Measurements from ENCODE around the gene TMEM247.

TMEM247 gene

DNA sequence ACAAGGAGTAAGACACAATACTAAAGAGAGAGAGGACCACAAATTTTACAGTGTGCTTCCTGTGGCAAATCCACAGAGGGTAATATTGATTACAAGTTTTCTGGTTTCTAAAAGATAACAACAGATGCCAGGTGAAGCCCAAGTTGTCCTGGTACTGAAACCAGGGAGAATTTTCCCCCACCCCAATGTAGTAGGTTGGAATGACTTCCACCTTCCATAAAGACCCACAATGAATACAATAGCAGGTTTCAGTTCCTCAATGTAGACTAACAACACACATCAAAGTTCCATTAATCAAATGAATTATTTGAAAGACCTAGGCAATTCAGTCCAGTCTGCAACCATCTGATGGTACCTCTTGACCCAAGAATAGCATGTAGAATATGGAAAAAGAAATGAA is 44.0 kb upstream of the TMEM247 start:
- TF ChIP-seq, protein P1, sequence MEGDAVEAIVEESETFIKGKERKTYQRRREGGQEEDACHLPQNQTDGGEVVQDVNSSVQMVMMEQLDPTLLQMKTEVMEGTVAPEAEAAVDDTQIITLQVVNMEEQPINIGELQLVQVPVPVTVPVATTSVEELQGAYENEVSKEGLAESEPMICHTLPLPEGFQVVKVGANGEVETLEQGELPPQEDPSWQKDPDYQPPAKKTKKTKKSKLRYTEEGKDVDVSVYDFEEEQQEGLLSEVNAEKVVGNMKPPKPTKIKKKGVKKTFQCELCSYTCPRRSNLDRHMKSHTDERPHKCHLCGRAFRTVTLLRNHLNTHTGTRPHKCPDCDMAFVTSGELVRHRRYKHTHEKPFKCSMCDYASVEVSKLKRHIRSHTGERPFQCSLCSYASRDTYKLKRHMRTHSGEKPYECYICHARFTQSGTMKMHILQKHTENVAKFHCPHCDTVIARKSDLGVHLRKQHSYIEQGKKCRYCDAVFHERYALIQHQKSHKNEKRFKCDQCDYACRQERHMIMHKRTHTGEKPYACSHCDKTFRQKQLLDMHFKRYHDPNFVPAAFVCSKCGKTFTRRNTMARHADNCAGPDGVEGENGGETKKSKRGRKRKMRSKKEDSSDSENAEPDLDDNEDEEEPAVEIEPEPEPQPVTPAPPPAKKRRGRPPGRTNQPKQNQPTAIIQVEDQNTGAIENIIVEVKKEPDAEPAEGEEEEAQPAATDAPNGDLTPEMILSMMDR (IDR thresholded peaks at IDR 0.05; ENCODE audit: low read depth, low read length) = no peak
- Histone ChIP-seq H3K9me3 (ENCODE audit: severe bottlenecking) (no peaks in the 10 kb centered on the region), H3K27ac (no peak overlapping the region), H3K27me3 (ENCODE audit: insufficient read depth, low read depth, severe bottlenecking) (no peaks in the 10 kb centered on the region), H3K36me3 (no peaks in the 10 kb centered on the region), H3K4me3 (ENCODE audit: low read depth, low read length) (no peak overlapping the region)
- no peak for DNase-seq

DNA sequence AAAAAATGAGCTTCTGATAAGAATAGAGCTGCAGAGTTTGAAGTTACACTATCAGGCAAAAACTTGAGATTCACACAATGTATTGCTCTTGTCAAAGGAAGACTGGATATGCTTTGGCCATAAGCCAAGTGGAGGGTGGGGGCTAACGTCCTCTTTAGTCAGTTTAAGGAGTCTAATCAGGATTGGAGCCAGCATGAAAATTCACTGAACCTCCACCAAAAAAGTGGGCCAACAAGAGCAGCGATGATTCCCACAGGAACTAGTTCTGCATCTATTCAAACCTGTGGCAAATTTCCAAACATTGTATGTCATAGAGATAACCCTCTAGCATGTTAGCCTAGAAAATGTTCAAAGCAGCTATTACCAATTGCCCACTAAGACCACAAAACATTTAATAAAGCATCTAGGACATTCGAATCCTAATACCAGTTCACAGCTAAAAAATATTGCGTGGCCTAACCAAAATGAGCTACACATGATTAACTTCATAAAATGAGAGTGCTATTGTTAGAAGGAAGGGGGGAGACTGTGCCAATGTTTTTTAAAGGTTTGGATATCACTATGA is 43.5 kb upstream of the TMEM247 start:
- DNase-seq = no peak
- Histone ChIP-seq H3K27ac (no peak overlapping the region), H3K9me3 (ENCODE audit: severe bottlenecking) (no peaks in the 10 kb centered on the region), H3K27me3 (ENCODE audit: insufficient read depth, low read depth, severe bottlenecking) (no peaks in the 10 kb centered on the region), H3K36me3 (no peaks in the 10 kb centered on the region), H3K4me3 (ENCODE audit: low read depth, low read length) (no peak overlapping the region)
- TF ChIP-seq, protein P1 (IDR thresholded peaks at IDR 0.05; ENCODE audit: low read depth, low read length) = no peak

DNA sequence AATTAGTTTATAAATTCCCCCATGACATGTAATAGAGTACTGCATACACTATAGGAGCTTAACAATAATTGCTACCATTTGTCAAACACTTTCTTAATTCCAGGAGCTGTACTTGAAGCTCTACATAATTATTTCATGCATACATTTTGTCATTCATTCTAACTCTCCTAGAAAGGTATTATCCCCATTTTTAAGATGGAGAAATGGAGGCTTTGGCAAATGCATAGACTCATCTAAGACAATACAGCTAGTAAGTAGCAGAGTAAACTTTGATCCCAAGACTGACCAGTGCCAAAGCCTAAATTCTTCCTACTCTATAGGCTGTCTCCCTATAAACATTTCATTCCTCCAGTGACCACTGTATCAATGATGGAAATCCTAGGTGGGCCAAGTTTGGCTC is 42.6 kb upstream of the TMEM247 start:
- no peak for DNase-seq
- Histone ChIP-seq H3K4me3 (ENCODE audit: low read depth, low read length) (no peak overlapping the region), H3K27ac (no peak overlapping the region), H3K9me3 (ENCODE audit: severe bottlenecking) (no peaks in the 10 kb centered on the region), H3K36me3 (no peaks in the 10 kb centered on the region), H3K27me3 (ENCODE audit: insufficient read depth, low read depth, severe bottlenecking) (no peaks in the 10 kb centered on the region)
- TF ChIP-seq, protein P1 (IDR thresholded peaks at IDR 0.05; ENCODE audit: low read depth, low read length) = no peak

DNA sequence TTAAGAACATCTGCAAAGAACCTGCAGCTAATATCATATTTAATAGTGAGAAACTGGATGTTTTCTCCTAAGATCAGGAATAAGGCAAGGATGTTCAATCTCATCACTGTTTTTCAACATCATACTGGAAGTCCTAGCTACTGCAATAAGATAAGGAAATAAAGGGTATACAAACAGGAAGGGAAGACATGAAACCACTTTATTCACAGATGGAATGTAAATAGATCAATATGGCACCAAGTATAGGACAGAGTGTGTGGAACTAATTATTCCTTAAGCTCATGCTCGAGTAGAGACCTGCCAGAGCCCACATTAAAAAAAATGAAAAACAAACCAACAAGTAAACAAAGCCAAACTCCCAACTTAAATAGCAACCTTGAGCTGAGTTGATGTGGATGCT is 41.3 kb upstream of the TMEM247 start:
- H3K27me3 ChIP-seq (ENCODE audit: insufficient read depth, low read depth, severe bottlenecking) = no peaks in the 10 kb centered on the region
- H3K9me3 ChIP-seq (ENCODE audit: severe bottlenecking) = no peaks in the 10 kb centered on the region
- no peaks in the 10 kb centered on the region for H3K36me3 ChIP-seq
- H3K27ac ChIP-seq = no peak overlapping the region
- TF ChIP-seq, protein P1 (IDR thresholded peaks at IDR 0.05; ENCODE audit: low read depth, low read length) = no peak
- H3K4me3 ChIP-seq (ENCODE audit: low read depth, low read length) = no peak overlapping the region
- no peak for DNase-seq

DNA sequence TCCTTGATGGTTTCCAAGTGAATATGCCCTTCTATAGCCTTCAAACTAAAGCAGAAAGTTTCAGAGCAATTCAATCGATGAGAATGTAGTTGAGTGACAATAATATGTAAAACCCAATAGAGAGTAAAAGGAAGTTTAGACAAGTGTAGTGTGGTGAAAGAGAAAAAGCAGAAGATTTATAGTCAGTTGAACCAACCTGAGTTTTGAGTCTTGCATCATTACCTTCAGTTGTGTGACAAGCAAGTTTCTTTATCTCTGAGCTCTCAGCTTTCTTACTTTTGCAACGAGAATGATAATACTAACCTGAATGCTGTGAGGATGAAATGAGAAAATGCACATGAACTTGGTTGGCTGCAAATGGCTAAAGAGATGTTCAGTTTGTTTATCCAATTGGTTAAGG is 40.6 kb upstream of the TMEM247 start:
- TF ChIP-seq, protein P1 (IDR thresholded peaks at IDR 0.05; ENCODE audit: low read depth, low read length) = no peak
- no peak for DNase-seq
- no peak overlapping the region for H3K4me3 ChIP-seq (ENCODE audit: low read depth, low read length)
- H3K9me3 ChIP-seq (ENCODE audit: severe bottlenecking) = no peaks in the 10 kb centered on the region
- no peaks in the 10 kb centered on the region for H3K36me3 ChIP-seq
- H3K27ac ChIP-seq = no peak overlapping the region
- no peaks in the 10 kb centered on the region for H3K27me3 ChIP-seq (ENCODE audit: insufficient read depth, low read depth, severe bottlenecking)

DNA sequence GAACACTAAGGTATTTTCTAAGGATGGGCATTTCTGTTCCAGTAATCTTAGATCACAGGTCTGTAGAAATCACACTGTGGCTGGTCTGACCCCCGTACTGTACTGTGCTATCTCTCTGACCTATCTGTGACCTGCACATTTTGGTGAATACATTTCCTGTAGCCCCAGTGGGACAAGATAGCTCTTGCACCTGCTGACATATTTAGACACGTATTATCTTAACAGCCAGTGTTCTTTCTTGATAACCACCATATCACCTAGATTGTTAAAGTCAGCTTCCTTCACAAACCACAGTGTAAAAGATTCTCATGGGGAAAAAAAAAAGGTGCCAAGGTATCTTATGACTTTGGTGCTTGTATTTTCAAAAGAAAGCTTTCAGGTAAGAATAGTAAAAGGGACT is 39.8 kb upstream of the TMEM247 start:
- TF ChIP-seq, protein P1 (IDR thresholded peaks at IDR 0.05; ENCODE audit: low read depth, low read length) = no peak
- DNase-seq = no peak
- Histone ChIP-seq H3K9me3 (ENCODE audit: severe bottlenecking) (no peaks in the 10 kb centered on the region), H3K27ac (no peak overlapping the region), H3K4me3 (ENCODE audit: low read depth, low read length) (no peak overlapping the region), H3K36me3 (no peaks in the 10 kb centered on the region), H3K27me3 (ENCODE audit: insufficient read depth, low read depth, severe bottlenecking) (no peaks in the 10 kb centered on the region)

All from WERI-Rb-1 (cell line).